Uterus (tissue), 4 donors: ENCODE results near the gene TMEM123. TPM values are rescaled to one million over a fixed set of nuclear protein-coding genes. Genes with fewer than 3 reads are reported as not detected.

ENCODE experiments used
- DNase-seq, 2 donors: peaks; one replicate each; pipeline ENCODE4 v3.0.0-alpha.2; 2019 to 2020
- H3K27ac ChIP-seq, 2 donors: fragments of 200-600 bp; sonication (generic); 1 replicate in 1 of 2; 2 replicates in 1 of 2; pipeline ENCODE4 v1.5.1; 2016 to 2018
- H3K27me3 ChIP-seq, 2 donors: fragments of 200-600 bp; sonication (generic); one replicate each; pipeline ENCODE4 v1.5.1; 2018 to 2019; ENCODE audit warnings: control low read depth in 1 of 2
- H3K36me3 ChIP-seq, 2 donors: fragments of 200-600 bp; sonication (generic); one replicate each; pipeline ENCODE4 v1.5.1; 2019; ENCODE audit warnings: control low read depth in 1 of 2
- H3K4me1 ChIP-seq, 2 donors: fragments of 200-600 bp; sonication (generic); one replicate each; pipeline ENCODE4 v1.5.1; 2018 to 2019; ENCODE audit warnings: control low read depth in 1 of 2
- H3K4me3 ChIP-seq, 2 donors: fragments of 200-600 bp; sonication (generic); 1 replicate in 1 of 2; 2 replicates in 1 of 2; pipeline ENCODE4 v1.5.1; 2018 to 2019; ENCODE audit warnings: mild to moderate bottlenecking in 1 of 2
- H3K9me3 ChIP-seq, 2 donors: fragments of 200-600 bp; sonication (generic); one replicate each; pipeline ENCODE4 v1.5.1; 2019; ENCODE audit warnings: control low read depth in 1 of 2
- POLR2A ChIP-seq, 2 donors: fragments of 450-650 bp; IDR thresholded peaks; one replicate each; pipeline ENCODE4 v1.6.1; 2016; ENCODE audit warnings: antibody characterized with exemption in 2 of 2, mild to moderate bottlenecking in 1 of 2, moderate library complexity in 1 of 2
- intact Hi-C: fragments of 100-400 bp; cut with DNase I; formaldehyde crosslinking; loops from one replicate; pipeline ENCODE4 v1.15.1; 2023; ENCODE audit warnings: low total_unique reads
- total RNA-seq, 4 donors: library from RNA; depleted of rRNA in 3 of 4; stranded (reverse); fragments of >200 nt in 3 of 4; gene quantifications; one replicate each; pipeline versions ENCODE4 v1.1.0 to v1.2.4, GENCODE V29; 2014 to 2023
- TF ChIP-seq, protein P1 (sequence below), 4 experiments: fragments of 200-600 bp in 2 of 4; fragments of 450-650 bp in 2 of 4; sonication (generic) in 2 of 4; IDR thresholded peaks; one replicate each; pipeline ENCODE4 v1.5.1; 2016 to 2019; ENCODE audit warnings: antibody characterized with exemption in 4 of 4, mild to moderate bottlenecking in 2 of 4, moderate library complexity in 1 of 4
- donor health status: DM: yes; HTN: yes; CAD: no.

TMEM123 gene
- total RNA-seq, 4 donors from 2014 or later, result 187 to 522 (median 260) TPM

DNA sequence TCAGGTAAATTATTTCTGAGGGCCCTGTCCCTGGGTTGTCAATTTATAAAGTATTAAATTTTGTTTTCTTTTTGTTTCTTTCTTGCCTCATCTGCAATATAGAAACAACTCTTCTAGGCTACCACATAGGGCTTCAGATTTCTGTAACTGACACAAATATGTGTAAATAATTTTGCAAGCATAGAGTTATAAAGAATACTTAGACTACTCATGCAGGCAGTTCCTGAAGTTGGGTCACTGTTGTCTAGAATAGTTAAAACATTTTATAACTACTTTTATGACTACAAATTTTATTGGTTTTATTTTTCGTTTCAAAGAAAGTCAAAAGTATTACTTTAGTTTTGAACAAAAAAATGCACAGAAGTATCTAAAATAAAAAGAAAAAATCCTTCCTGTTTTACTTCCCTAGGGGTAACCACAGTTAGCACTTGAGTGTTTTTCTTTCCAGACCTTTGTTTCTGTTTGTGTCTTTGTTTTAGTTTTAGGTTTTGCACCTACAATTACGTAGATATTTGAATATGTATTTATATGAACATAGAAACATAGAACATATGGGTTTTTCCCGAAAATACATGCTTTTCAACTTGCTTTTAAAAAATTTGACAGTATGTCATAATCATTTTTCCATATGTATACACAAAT lies 12.4 kb upstream of the TMEM123 start:
- Histone ChIP-seq H3K4me1 (no peaks in the 10 kb centered on the region), H3K9me3 (no peaks in the 10 kb centered on the region), H3K27ac (peak overlapping the region in 1 of 2 donors; percentile 28), H3K36me3 (no peaks in the 10 kb centered on the region), H3K27me3 (no peaks in the 10 kb centered on the region), H3K4me3 (no peak overlapping the region)
- DNase-seq, result no peak
- intact Hi-C loops, result no loop called here
- no peak for TF ChIP-seq POLR2A (IDR thresholded peaks at IDR 0.05)
- TF ChIP-seq, protein P1, sequence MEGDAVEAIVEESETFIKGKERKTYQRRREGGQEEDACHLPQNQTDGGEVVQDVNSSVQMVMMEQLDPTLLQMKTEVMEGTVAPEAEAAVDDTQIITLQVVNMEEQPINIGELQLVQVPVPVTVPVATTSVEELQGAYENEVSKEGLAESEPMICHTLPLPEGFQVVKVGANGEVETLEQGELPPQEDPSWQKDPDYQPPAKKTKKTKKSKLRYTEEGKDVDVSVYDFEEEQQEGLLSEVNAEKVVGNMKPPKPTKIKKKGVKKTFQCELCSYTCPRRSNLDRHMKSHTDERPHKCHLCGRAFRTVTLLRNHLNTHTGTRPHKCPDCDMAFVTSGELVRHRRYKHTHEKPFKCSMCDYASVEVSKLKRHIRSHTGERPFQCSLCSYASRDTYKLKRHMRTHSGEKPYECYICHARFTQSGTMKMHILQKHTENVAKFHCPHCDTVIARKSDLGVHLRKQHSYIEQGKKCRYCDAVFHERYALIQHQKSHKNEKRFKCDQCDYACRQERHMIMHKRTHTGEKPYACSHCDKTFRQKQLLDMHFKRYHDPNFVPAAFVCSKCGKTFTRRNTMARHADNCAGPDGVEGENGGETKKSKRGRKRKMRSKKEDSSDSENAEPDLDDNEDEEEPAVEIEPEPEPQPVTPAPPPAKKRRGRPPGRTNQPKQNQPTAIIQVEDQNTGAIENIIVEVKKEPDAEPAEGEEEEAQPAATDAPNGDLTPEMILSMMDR (IDR thresholded peaks at IDR 0.05), result no peak

DNA sequence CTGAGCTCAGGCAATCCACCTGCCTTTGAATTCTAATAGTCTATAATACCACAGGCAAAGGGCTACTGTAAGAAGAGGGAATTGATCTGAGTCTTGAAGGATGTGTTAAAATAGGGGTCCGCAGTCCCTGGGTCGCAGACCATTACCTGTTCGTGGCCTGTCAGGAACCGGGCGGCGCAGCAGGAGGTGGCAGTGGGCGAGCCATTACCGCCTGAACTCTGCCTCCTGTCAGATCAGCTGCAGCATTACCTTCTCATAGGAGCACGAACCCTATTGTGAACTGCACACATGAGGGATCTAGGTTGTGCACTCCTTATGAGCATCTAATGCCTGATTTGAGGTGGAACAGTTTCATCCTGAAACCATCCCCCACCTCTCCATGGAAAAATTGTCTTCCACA lies 11.5 kb upstream of the TMEM123 start:
- Histone ChIP-seq H3K9me3 (no peaks in the 10 kb centered on the region), H3K4me3 (no peak overlapping the region), H3K27ac (no peak overlapping the region), H3K36me3 (no peaks in the 10 kb centered on the region), H3K4me1 (no peaks in the 10 kb centered on the region), H3K27me3 (no peaks in the 10 kb centered on the region)
- TF ChIP-seq, protein P1 (IDR thresholded peaks at IDR 0.05), result no peak
- no peak for TF ChIP-seq POLR2A (IDR thresholded peaks at IDR 0.05)
- DNase-seq, result no peak
- intact Hi-C loops, result no loop called here

DNA sequence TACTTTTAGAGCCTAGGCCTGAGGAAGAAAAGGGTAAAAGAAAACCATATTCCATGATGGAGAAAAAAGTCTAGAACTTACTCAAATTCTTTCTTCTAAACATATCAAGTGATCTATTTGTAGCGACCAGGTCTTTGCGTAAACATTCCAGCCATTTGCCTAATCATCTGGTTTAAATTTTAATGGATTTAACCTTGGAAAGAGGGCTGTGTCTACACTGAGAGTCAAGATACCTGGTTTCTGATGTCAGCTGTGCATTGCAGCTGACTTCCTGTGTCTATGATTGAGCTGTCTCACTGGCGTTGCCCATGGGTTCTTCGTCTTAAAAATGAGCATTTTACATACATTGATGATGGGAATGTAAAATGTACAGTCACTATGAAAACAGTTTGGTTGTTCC lies 10.0 kb upstream of the TMEM123 start:
- intact Hi-C loops, result no loop called here
- H3K36me3 ChIP-seq, result no peaks in the 10 kb centered on the region

DNA sequence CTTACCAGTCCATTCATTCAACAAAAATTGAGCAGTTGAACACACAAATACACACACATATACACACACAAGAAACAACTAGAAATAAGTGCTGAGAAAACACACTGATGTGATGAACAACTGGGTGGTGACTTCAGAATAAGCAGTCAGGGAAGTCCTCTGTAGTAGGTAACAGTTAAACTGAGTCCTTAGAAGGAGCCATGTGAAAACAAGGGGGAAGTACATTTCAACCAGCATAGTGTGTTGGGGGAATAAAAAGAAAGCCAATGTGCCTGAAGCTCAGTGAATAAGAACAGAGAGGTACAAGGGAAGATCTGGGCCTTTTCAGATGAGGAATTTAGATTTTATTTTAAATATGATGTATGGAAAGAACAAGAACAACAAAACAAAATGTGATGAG lies 6.8 kb upstream of the TMEM123 start:
- no peaks in the 10 kb centered on the region for H3K9me3 ChIP-seq
- no peak for DNase-seq
- no peak for TF ChIP-seq POLR2A (IDR thresholded peaks at IDR 0.05)
- TF ChIP-seq, protein P1 (IDR thresholded peaks at IDR 0.05), result no peak
- H3K36me3 ChIP-seq, result no peaks in the 10 kb centered on the region
- no peak overlapping the region for H3K4me3 ChIP-seq
- H3K27me3 ChIP-seq, result no peaks in the 10 kb centered on the region
- H3K4me1 ChIP-seq, result no peaks in the 10 kb centered on the region
- intact Hi-C loops, result no loop called here
- H3K27ac ChIP-seq, result no peak overlapping the region

More for the DNA sequence above, 10.0 kb upstream of the TMEM123 start:
- Histone ChIP-seq H3K9me3 (no peaks in the 10 kb centered on the region), H3K27me3 (no peaks in the 10 kb centered on the region), H3K4me1 (no peaks in the 10 kb centered on the region), H3K4me3 (no peak overlapping the region), H3K27ac (no peak overlapping the region)
- DNase-seq, result no peak
- TF ChIP-seq POLR2A (IDR thresholded peaks at IDR 0.05), result no peak
- TF ChIP-seq, protein P1 (IDR thresholded peaks at IDR 0.05), result no peak

DNA sequence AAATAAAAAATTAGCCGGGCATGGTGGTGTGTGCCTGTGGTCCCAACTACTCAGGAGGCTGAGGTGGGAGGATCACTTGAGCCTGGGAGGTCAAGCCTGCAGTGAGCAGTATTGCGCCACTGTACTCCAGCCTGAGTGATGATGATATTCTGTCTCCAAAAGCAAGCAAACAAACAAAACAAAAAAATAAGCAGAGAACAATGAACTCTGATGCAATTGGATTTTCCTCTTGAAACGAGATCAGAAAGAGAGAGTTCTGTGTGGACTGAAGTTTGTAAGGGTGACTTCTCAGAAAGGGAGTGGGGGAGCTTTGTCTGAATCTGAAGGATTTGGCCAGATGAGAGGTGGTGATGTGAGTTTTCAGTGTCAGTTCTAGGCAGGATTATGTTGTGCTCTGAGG lies 6.0 kb upstream of the TMEM123 start:
- Histone ChIP-seq H3K4me1 (no peaks in the 10 kb centered on the region), H3K4me3 (no peak overlapping the region), H3K27ac (no peak overlapping the region), H3K36me3 (no peaks in the 10 kb centered on the region), H3K27me3 (no peaks in the 10 kb centered on the region), H3K9me3 (no peaks in the 10 kb centered on the region)
- no peak for TF ChIP-seq POLR2A (IDR thresholded peaks at IDR 0.05)
- TF ChIP-seq, protein P1 (IDR thresholded peaks at IDR 0.05), result no peak
- intact Hi-C loops, result no loop called here
- DNase-seq, result no peak
